ENCODE measurements around the gene IMPACT.

Gene IMPACT

GRCh38 chr18:24446953-24447538 lies 20.6 kb downstream of the IMPACT start:
- no peaks in the 10 kb centered on the region for H3K9me3 ChIP-seq (ENCODE audit: severe bottlenecking)
- ATAC-seq (ENCODE audit: low read depth) (no peak), DNase-seq (ENCODE audit: low spot score) (no peak)
- H3K4me1 ChIP-seq (ENCODE audit: insufficient read depth, poor library complexity, severe bottlenecking): no peaks in the 10 kb centered on the region
- H3K36me3 ChIP-seq (ENCODE audit: low read depth): peaks cover 97% of the 10 kb centered on the region
- TF ChIP-seq CTCF (IDR thresholded peaks at IDR 0.05; ENCODE audit: poor library complexity, severe bottlenecking): peak; percentile 25
- H3K27ac ChIP-seq (ENCODE audit: poor library complexity, severe bottlenecking): no peak overlapping the region
- no peak overlapping the region for H3K4me3 ChIP-seq (ENCODE audit: severe bottlenecking)
- no peaks in the 10 kb centered on the region for H3K27me3 ChIP-seq (ENCODE audit: insufficient read depth, poor library complexity, severe bottlenecking)

DNA sequence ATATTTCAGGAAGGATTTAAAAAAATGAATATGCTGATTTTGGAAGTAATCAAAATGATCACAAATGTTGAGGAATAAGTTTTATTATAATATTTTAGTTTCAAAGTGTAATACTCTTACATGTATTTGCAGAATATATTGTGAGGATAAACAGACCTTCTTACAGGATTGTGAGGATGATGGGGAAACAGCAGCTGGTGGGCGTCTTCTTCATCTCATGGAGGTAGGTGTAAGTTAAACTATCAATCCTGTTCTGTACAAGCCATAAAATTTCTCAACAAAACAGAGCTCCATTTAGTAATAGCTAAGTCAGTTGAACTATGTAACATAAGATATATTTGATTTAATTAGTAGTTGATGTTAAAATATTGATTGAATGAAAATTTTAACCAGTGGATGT lies 21.5 kb downstream of the IMPACT start:
- DNase-seq (ENCODE audit: low spot score) (no peak), ATAC-seq (ENCODE audit: low read depth) (no peak)
- H3K27me3 ChIP-seq (ENCODE audit: insufficient read depth, poor library complexity, severe bottlenecking): no peaks in the 10 kb centered on the region
- peaks cover 94% of the 10 kb centered on the region for H3K36me3 ChIP-seq (ENCODE audit: low read depth)
- H3K27ac ChIP-seq (ENCODE audit: poor library complexity, severe bottlenecking): no peak overlapping the region
- H3K9me3 ChIP-seq (ENCODE audit: severe bottlenecking): no peaks in the 10 kb centered on the region
- TF ChIP-seq CTCF (IDR thresholded peaks at IDR 0.05; ENCODE audit: poor library complexity, severe bottlenecking): no peak
- H3K4me3 ChIP-seq (ENCODE audit: severe bottlenecking): no peak overlapping the region
- no peaks in the 10 kb centered on the region for H3K4me1 ChIP-seq (ENCODE audit: insufficient read depth, poor library complexity, severe bottlenecking)

DNA sequence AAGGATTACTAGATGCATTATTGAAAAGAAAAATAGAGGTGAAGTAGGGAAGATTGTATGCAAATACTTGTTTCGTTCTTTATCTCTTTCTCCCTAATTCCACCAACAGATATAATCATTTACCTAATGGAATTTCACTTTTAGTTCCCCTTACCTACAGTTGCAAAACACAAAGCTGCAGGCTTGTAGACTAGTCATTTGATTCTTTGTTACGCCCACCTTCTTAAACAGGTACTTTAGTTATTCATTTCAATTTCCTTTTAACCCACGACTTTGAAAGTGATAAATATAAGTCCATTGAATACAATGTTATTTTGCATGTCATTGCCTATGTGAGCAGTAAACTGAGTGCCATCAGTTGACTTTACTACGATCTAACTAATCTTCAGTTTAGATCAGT lies 30.1 kb downstream of the IMPACT start:
- TF ChIP-seq CTCF (IDR thresholded peaks at IDR 0.05; ENCODE audit: poor library complexity, severe bottlenecking): no peak
- peaks cover 18% of the 10 kb centered on the region for H3K36me3 ChIP-seq (ENCODE audit: low read depth)
- DNase-seq (ENCODE audit: low spot score) (no peak), ATAC-seq (ENCODE audit: low read depth) (no peak)
- no peak overlapping the region for H3K27ac ChIP-seq (ENCODE audit: poor library complexity, severe bottlenecking)
- H3K27me3 ChIP-seq (ENCODE audit: insufficient read depth, poor library complexity, severe bottlenecking): no peaks in the 10 kb centered on the region
- H3K9me3 ChIP-seq (ENCODE audit: severe bottlenecking): no peaks in the 10 kb centered on the region
- no peak overlapping the region for H3K4me3 ChIP-seq (ENCODE audit: severe bottlenecking)
- H3K4me1 ChIP-seq (ENCODE audit: insufficient read depth, poor library complexity, severe bottlenecking): no peaks in the 10 kb centered on the region

DNA sequence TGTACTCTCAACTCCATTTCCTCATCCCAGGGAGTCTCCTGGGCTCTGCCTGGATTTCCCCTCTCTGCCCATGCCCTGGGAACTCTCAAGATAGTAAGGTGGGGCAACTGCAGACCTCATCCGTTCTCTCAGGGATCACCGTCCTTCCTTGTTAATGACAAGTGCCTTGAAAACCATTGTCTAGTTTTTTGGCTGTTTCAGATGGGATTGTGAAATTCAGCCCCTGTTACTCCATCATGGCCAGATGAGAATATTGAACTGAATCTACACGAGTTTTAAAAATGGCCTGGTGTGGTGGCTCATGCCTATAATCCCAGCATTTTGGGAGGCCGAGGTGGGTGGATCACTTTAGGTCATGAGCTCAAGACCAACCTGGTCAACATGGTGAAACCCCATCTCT lies 33.3 kb downstream of the IMPACT start:
- Histone ChIP-seq H3K27ac (ENCODE audit: poor library complexity, severe bottlenecking) (no peak overlapping the region), H3K4me3 (ENCODE audit: severe bottlenecking) (no peak overlapping the region), H3K27me3 (ENCODE audit: insufficient read depth, poor library complexity, severe bottlenecking) (no peaks in the 10 kb centered on the region), H3K9me3 (ENCODE audit: severe bottlenecking) (no peaks in the 10 kb centered on the region), H3K36me3 (ENCODE audit: low read depth) (no peaks in the 10 kb centered on the region), H3K4me1 (ENCODE audit: insufficient read depth, poor library complexity, severe bottlenecking) (no peaks in the 10 kb centered on the region)
- ATAC-seq (ENCODE audit: low read depth) (no peak), DNase-seq (ENCODE audit: low spot score) (no peak)
- TF ChIP-seq CTCF (IDR thresholded peaks at IDR 0.05; ENCODE audit: poor library complexity, severe bottlenecking): no peak

GRCh38 chr18:24460388-24460787 lies 33.9 kb downstream of the IMPACT start, which contains the start of gene HRH4:
Gene HRH4 (plus strand): TSS chr18:24460637. CDS start chr18:24460729, 92 bp downstream.
- Histone ChIP-seq H3K9me3 (ENCODE audit: severe bottlenecking) (no peaks in the 10 kb centered on the region), H3K4me1 (ENCODE audit: insufficient read depth, poor library complexity, severe bottlenecking) (no peaks in the 10 kb centered on the region), H3K36me3 (ENCODE audit: low read depth) (no peaks in the 10 kb centered on the region), H3K4me3 (ENCODE audit: severe bottlenecking) (no peak within 1 kb of the TSS), H3K27ac (ENCODE audit: poor library complexity, severe bottlenecking) (no peak within 1 kb of the TSS), H3K27me3 (ENCODE audit: insufficient read depth, poor library complexity, severe bottlenecking) (no peaks in the 10 kb centered on the region)
- ATAC-seq (ENCODE audit: low read depth): no peak
- TF ChIP-seq CTCF (IDR thresholded peaks at IDR 0.05; ENCODE audit: poor library complexity, severe bottlenecking): no peak
- no peak for DNase-seq (ENCODE audit: low spot score)

Measured in RWPE2 (cell line).